HG02884 (cell line): Measurements from ENCODE around the gene CCDC59.
"Not testable (repeated sequence)": the region's sequence is repeated elsewhere in the genome, so short reads cannot be mapped to it uniquely, and the experiment has no call there.

Source experiments
- ATAC-seq: cut with Tn5 transposase; IDR thresholded peaks from one replicate; pipeline ENCODE4 v1.9.1; 2021; ENCODE audit warnings: mild to moderate bottlenecking, moderate library complexity; ENCODE audit not compliant: unreplicated experiment

CCDC59 gene, protein sequence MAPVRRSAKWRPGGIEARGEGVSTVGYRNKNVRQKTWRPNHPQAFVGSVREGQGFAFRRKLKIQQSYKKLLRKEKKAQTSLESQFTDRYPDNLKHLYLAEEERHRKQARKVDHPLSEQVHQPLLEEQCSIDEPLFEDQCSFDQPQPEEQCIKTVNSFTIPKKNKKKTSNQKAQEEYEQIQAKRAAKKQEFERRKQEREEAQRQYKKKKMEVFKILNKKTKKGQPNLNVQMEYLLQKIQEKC

DNA sequence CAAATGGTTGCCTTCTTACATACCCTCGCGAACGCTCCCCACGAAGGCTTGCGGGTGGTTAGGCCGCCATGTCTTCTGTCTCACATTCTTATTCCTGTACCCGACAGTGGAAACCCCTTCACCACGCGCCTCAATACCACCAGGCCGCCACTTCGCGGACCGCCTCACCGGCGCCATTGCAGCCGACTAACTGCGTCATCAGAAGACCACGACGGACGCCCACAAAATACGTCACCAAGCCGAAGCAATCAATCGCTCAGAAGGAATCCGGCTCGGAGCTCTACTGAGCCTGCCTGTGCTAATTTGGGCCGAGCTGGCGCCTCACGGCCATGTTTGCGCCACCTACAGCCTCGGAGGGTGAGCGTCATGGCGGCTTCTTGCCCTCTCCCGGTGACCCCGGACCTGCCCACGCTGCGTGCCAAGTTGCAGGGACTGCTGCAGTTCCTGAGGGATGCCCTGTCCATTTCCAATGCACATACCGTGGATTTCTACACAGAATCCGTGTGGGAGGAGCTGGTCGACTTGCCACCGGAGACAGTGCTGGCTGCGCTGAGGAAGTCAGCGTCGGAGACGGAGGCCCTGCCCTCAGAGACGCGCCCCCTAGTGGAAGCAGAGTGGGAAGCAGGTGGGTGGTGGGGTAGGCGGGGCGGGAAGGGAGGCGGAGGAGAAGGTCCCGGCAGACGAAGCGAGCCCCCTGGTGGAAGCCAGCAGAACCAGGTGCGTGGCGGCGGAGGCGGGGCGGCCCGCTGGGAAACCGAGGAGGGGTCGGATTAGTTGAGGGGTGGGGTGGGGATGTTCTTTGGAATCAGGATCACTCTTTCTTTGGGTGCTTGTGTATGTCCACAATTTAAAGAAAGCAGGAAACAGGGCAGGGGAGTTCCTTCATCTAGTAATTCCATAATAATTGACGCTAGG lies at the start of gene CCDC59, which contains the start of gene METTL25:
CCDC59 (minus strand) TSS at position 188 of the 915 bp plus-strand sequence; CDS start at position 177, 11 bp downstream.
METTL25 (plus strand) TSS at position 330 of the 915 bp plus-strand sequence; CDS start at position 367, 37 bp downstream.
- ATAC-seq = peak; percentile 90

GRCh38 chr12:82407481-82407880 lies 49.3 kb upstream of the CCDC59 start:
- no peak for ATAC-seq

GRCh38 chr12:82406651-82407050 lies 48.5 kb upstream of the CCDC59 start:
- ATAC-seq = no peak

GRCh38 chr12:82400819-82401218 lies 42.6 kb upstream of the CCDC59 start:
- no peak for ATAC-seq

- ATAC-seq = no peak
Measured at GRCh38 chr12:82398879-82399278, 40.7 kb upstream of the CCDC59 start.

- ATAC-seq = peak; percentile 60
Measured at GRCh38 chr12:82383930-82384552, 25.9 kb upstream of the CCDC59 start.

DNA sequence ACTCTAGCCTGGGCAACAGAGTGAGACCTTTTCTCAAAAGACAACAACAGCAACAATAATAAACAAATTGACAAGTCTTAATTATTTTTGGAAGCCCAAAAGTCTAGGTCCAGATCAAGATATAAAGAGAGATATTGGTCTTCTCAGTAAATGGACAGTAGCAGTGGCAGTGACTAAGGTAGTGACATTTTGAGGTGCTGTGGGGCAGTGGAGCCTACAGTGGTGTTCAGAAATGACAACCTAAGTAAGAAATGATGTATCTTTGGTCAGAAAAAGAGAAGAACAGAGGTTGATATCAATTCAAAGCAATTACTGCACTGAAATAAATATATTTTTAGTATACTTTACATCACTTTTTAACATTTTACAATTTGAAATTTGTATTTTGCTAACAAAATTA lies 20.8 kb upstream of the CCDC59 start:
- no peak for ATAC-seq

- no peak for ATAC-seq
Measured at GRCh38 chr12:82375201-82375600, 17.0 kb upstream of the CCDC59 start.

GRCh38 chr12:82366197-82366596 lies 8.0 kb upstream of the CCDC59 start:
- ATAC-seq = no peak

DNA sequence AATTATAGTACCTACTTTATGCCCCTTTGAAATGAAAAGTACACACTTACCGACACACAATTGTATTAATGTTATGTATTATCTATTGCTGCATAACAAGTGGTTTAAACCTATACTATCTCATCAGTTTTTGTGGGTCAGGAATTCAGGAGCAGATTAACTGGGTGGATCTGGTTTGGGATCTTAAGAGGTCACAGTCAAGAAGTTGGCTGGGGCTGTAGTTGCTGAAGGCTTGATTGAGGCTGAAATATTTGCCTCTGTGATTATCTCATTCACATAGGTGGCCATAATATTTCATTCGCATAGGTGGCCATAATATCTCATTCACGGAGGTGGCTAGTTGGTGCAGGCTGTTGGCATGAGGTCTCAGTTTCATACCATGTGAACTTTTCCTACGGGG lies 5.8 kb upstream of the CCDC59 start:
- no peak for ATAC-seq

- ATAC-seq = no peak
Measured at GRCh38 chr12:82361461-82361915, 3.3 kb upstream of the CCDC59 start.

- not testable (repeated sequence) for ATAC-seq
Measured at GRCh38 chr12:82360834-82361233, 2.6 kb upstream of the CCDC59 start.

- ATAC-seq = peak; percentile 2
Measured at GRCh38 chr12:82359115-82359478, 910 bp upstream of the CCDC59 start.

- no peak for ATAC-seq
Measured at GRCh38 chr12:82357845-82358199, 365 bp downstream of the CCDC59 start.

- ATAC-seq = no peak
Measured at GRCh38 chr12:82357340-82357739, 847 bp downstream of the CCDC59 start.

DNA sequence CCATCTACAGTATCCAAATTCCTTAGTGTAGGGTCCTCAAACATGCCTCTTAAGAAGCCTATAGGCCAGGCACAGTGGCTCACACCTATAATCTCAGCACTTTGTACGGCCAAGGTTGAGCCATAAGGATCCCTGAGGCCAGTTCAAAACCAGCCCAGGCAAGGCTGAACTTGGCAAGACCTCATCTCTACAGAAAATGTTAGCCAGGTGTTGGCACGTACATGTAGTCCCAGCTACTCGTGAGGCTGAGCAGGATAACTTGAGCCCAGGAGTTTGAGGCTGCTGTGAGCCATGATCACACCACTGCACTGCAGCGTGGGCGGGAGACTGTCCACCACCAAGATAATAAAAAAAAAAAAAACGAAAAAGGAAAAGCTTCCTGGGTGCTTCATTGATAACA lies 6.8 kb downstream of the CCDC59 start:
- ATAC-seq = no peak

DNA sequence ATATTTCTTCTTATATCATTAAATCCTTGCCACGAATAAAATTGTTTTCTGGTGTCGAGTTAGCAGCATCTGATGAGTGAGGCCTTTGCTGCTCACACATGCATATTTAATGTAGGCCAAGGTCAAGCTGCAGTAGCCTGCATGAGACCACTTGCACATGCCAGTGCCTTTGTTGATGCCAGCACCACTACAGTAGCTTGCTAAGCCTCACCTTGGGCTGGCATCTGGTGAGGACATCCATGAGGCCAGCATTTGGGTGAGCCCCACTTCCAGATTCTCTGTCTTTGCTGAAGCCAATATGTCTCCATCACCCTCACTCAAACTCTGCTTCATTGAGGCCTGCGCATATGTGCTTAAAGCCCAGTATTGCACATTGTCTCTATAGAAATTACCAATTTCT lies 8.0 kb downstream of the CCDC59 start:
- ATAC-seq = no peak

DNA sequence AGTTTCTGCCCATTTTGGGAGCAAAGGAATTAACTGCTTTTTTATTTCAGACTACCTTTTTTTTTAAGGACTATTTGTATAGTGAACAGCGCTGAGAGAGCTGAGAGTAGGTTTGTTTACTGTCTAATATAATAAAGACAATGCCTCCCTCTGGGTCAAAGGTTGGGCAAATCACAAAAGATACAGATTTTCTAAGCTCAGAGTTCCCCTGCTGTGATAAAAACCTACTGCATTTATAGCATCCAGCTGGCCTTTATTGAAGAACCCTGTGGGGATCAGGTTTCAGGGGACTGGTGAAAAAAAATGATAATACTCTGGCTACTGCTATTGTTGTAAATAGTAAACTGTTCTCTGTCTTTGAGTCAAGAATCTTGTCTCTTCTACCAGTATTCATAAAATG lies 28.7 kb downstream of the CCDC59 start:
- ATAC-seq = no peak

DNA sequence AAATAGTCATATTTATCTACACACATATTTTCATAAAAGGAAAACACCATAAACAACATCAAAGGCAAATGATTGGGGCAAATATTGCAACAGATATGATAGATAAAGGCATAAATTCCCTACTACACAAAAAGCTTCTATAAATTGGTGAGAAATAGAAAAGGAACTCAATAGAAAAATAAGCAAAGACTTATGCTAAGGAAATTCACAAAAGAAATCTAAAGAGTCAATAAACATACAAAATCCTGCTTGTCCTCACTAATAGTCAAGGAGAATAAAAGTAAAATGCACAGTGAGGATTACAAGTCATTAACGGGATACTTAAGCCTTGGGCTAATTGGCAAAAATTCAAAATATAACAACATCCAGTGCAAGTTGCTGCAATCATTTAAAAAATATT lies 30.3 kb downstream of the CCDC59 start:
- ATAC-seq = no peak

DNA sequence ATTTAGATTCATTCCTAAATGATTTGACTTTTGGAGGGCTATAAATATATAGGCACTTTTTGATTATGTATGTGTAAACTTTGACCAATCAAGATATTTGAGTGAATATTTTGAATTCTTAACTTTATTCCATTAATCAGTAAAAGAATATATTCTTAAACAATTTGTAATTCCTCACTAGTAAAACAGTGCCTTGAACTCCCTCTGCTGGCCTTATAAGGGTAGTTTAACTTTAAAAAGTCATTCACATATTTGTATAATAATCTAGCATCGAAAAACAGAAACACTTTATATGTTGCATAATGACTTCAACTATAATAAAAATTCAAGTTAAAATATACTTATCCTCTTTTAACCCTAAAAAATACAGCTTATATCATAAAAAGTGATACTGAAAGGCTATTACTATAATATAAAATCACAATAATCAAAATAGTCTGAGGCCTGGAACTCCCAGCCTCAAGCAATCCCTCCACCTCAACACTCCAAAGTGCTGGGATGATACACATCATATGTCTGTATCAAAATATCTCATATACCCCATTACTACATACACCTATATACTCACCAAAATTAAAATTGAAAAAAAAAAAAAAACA lies 31.2 kb downstream of the CCDC59 start:
- ATAC-seq = peak; percentile 56
